ENCODE measurements around the gene ALPK3.
"Not testable (repeated sequence)": the region's sequence is repeated elsewhere in the genome, so short reads cannot be mapped to it uniquely, and the experiment has no call there.

The ALPK3 gene

GRCh38 chr15:84874981-84875699, 58.0 kb downstream of the ALPK3 start:
- DNase-seq, result no peak

- DNase-seq, result no peak
Measured at GRCh38 chr15:84876269-84876668, 59.1 kb downstream of the ALPK3 start.

GRCh38 chr15:84877701-84878100, 60.5 kb downstream of the ALPK3 start:
- not testable (repeated sequence) for DNase-seq

GRCh38 chr15:84878504-84878903, 61.3 kb downstream of the ALPK3 start:
- DNase-seq, result no peak

GRCh38 chr15:84879088-84879780, 62.1 kb downstream of the ALPK3 start:
- no peak for DNase-seq

- DNase-seq, result no peak
Measured at GRCh38 chr15:84880007-84880406, 62.9 kb downstream of the ALPK3 start.

- DNase-seq, result no peak
Measured at GRCh38 chr15:84880822-84881519, 63.8 kb downstream of the ALPK3 start.

GRCh38 chr15:84881520-84881830, 64.3 kb downstream of the ALPK3 start:
- no peak for DNase-seq

- peak; percentile 86 for DNase-seq
Measured at GRCh38 chr15:84883466-84883865, 66.3 kb downstream of the ALPK3 start.

GRCh38 chr15:84883916-84884781, 67.0 kb downstream of the ALPK3 start, which contains the start of gene SLC28A1:
Gene SLC28A1 (plus strand): TSS chr15:84884662. CDS start chr15:84887761, 3,099 bp downstream.
- DNase-seq, result no peak

- DNase-seq, result no peak
Measured at GRCh38 chr15:84885801-84886200, 68.6 kb downstream of the ALPK3 start.

GRCh38 chr15:84886211-84886983, 69.2 kb downstream of the ALPK3 start:
- DNase-seq, result no peak

GRCh38 chr15:84886984-84887299, 69.8 kb downstream of the ALPK3 start:
- DNase-seq, result no peak

GRCh38 chr15:84887938-84888337, 70.8 kb downstream of the ALPK3 start:
- no peak for DNase-seq

- DNase-seq, result no peak
Measured at GRCh38 chr15:84888639-84889038, 71.5 kb downstream of the ALPK3 start.

- no peak for DNase-seq
Measured at GRCh38 chr15:84889313-84889990, 72.3 kb downstream of the ALPK3 start.

- no peak for DNase-seq
Measured at GRCh38 chr15:84889991-84890669, 73.0 kb downstream of the ALPK3 start.

- DNase-seq, result no peak
Measured at GRCh38 chr15:84890670-84891162, 73.6 kb downstream of the ALPK3 start.

GRCh38 chr15:84891339-84891738, 74.2 kb downstream of the ALPK3 start:
- DNase-seq, result no peak

- DNase-seq, result no peak
Measured at GRCh38 chr15:84892786-84893307, 75.7 kb downstream of the ALPK3 start.

- no peak for DNase-seq
Measured at GRCh38 chr15:84893607-84894006, 76.5 kb downstream of the ALPK3 start.

Measured in NCI-H226 (cell line).